DND-41 (cell line): Measurements from ENCODE around the gene HS3ST6.

Experiments used
- ATAC-seq: fragments of 200-7000 bp; cut with Tn5 transposase; 3 replicates; pipeline ENCODE4 v1.9.1; 2021; ENCODE audit warnings: low read depth; ENCODE audit not compliant: insufficient read depth
- DNase-seq: peaks from one replicate; pipeline ENCODE4 v3.0.0-alpha.2; 2020
- H2AFZ ChIP-seq: 2 replicates; pipeline ENCODE4 v1.6.0; 2012; ENCODE audit warnings: low read depth, low read length
- H3K27ac ChIP-seq: 2 replicates; pipeline ENCODE4 v1.5.1; 2012; ENCODE audit warnings: low read length, inconsistent platforms
- H3K27me3 ChIP-seq: fragments of 200-600 bp; sonication (generic); 2 replicates; pipeline ENCODE4 v1.6.0; 2012; ENCODE audit warnings: low read length, mild to moderate bottlenecking, inconsistent platforms; ENCODE audit not compliant: insufficient read depth, poor library complexity
- H3K36me3 ChIP-seq: 2 replicates; pipeline ENCODE4 v1.5.1; 2012; ENCODE audit warnings: low read length, inconsistent platforms; ENCODE audit not compliant: insufficient read depth
- H3K4me1 ChIP-seq: 2 replicates; pipeline ENCODE4 v1.5.1; 2012; ENCODE audit warnings: mild to moderate bottlenecking, low read length; ENCODE audit not compliant: insufficient read depth
- H3K4me2 ChIP-seq: 2 replicates; pipeline ENCODE4 v1.6.0; 2012; ENCODE audit warnings: mild to moderate bottlenecking, moderate library complexity, low read length, inconsistent platforms; ENCODE audit not compliant: insufficient read depth
- H3K4me3 ChIP-seq, 2 experiments: fragments of 200-600 bp in 1 of 2; shearing (Covaris generic) in 1 of 2; 2 replicates each; pipeline ENCODE4 v1.5.1; 2012 to 2016; ENCODE audit warnings: inconsistent platforms in 2 of 2, low read length in 2 of 2, mild to moderate bottlenecking in 2 of 2, low read depth in 1 of 2, moderate library complexity in 1 of 2
- H3K79me2 ChIP-seq: 2 replicates; pipeline ENCODE4 v1.6.0; 2012; ENCODE audit warnings: low read length, inconsistent platforms; ENCODE audit not compliant: insufficient read depth
- H3K9ac ChIP-seq: 2 replicates; pipeline ENCODE4 v1.6.0; 2012; ENCODE audit warnings: low read depth, mild to moderate bottlenecking, inconsistent platforms, low read length, moderate library complexity
- H3K9me3 ChIP-seq: 2 replicates; pipeline ENCODE4 v1.5.1; 2012; ENCODE audit warnings: low read length, moderate library complexity, mild to moderate bottlenecking, inconsistent platforms; ENCODE audit not compliant: insufficient read depth, severe bottlenecking
- H4K20me1 ChIP-seq: 2 replicates; pipeline ENCODE4 v1.6.0; 2012; ENCODE audit warnings: low read length; ENCODE audit not compliant: insufficient read depth
- CTCF ChIP-seq: IDR thresholded peaks from 2 replicates; pipeline ENCODE4 v1.5.1; 2012; ENCODE audit warnings: borderline replicate concordance, low read length, moderate library complexity, mild to moderate bottlenecking; ENCODE audit not compliant: poor library complexity, severe bottlenecking; ENCODE audit errors: extremely low read depth
- EZH2 ChIP-seq: IDR thresholded peaks from 3 replicates; pipeline ENCODE4 v1.6.1; 2012; ENCODE audit warnings: borderline replicate concordance, low read depth, mild to moderate bottlenecking, moderate library complexity, low read length, inconsistent platforms; ENCODE audit not compliant: severe bottlenecking

HS3ST6 gene

GRCh38 chr16:1961651-1962067 is 43.4 kb upstream of the HS3ST6 start:
- Histone ChIP-seq H3K27ac (no peak overlapping the region), H3K79me2 (peaks cover 62% of the 10 kb centered on the region)
- no peak for ATAC-seq

GRCh38 chr16:1960665-1961630 is 42.7 kb upstream of the HS3ST6 start:
- H3K4me3 ChIP-seq, result peak overlapping the region in 1 of 2 experiments; percentile 75; a peak in 3 of 4 replicates
- peak overlapping the region; percentile 48 for H3K27ac ChIP-seq
- peaks cover 34% of the 10 kb centered on the region for H3K36me3 ChIP-seq
- H3K4me1 ChIP-seq, result peaks cover 57% of the 10 kb centered on the region
- TF ChIP-seq EZH2, result no peak
- TF ChIP-seq CTCF, result no peak
- peak overlapping the region; percentile 81 for H3K9ac ChIP-seq
- ATAC-seq (peak; percentile 48), DNase-seq (peak; percentile 70)
- peak overlapping the region; percentile 76 for H3K4me2 ChIP-seq
- no peak overlapping the region for H2AFZ ChIP-seq
- peaks cover 57% of the 10 kb centered on the region for H3K79me2 ChIP-seq
- no peaks in the 10 kb centered on the region for H3K27me3 ChIP-seq
- H4K20me1 ChIP-seq, result peaks cover 31% of the 10 kb centered on the region
- no peaks in the 10 kb centered on the region for H3K9me3 ChIP-seq

More at GRCh38 chr16:1961651-1962067, 43.4 kb upstream of the HS3ST6 start:
- Histone ChIP-seq H3K4me1 (peaks cover 64% of the 10 kb centered on the region), H4K20me1 (peaks cover 31% of the 10 kb centered on the region), H3K9ac (no peak overlapping the region), H3K36me3 (peaks cover 34% of the 10 kb centered on the region), H3K27me3 (no peaks in the 10 kb centered on the region), H3K4me2 (peak overlapping the region; percentile 76; the same call in 1 of the 2 replicates), H3K4me3 (no peak overlapping the region), H2AFZ (no peak overlapping the region), H3K9me3 (no peaks in the 10 kb centered on the region)
- TF ChIP-seq EZH2, result no peak
- TF ChIP-seq CTCF, result no peak
- peak; percentile 42 for DNase-seq

GRCh38 chr16:1959269-1960039 is 41.2 kb upstream of the HS3ST6 start, which contains the start of gene NDUFB10:
Gene NDUFB10 (plus strand): TSS chr16:1959538. CDS start chr16:1959625, 87 bp downstream.
- Histone ChIP-seq H3K36me3 (peaks cover 34% of the 10 kb centered on the region), H3K27ac (peak within 1 kb of the TSS; percentile 74), H3K9ac (peak within 1 kb of the TSS; percentile 81), H3K4me2 (peak within 1 kb of the TSS; percentile 76), H4K20me1 (peaks cover 31% of the 10 kb centered on the region), H3K9me3 (no peaks in the 10 kb centered on the region), H2AFZ (peak within 1 kb of the TSS; percentile 89), H3K27me3 (no peaks in the 10 kb centered on the region), H3K4me1 (peaks cover 50% of the 10 kb centered on the region), H3K4me3 (peak within 1 kb of the TSS; percentile 66 to 75), H3K79me2 (peaks cover 44% of the 10 kb centered on the region)
- peak; percentile 90 for TF ChIP-seq CTCF
- no peak for TF ChIP-seq EZH2
- ATAC-seq (peak; percentile 80), DNase-seq (peak; percentile 89)
